GM12878 (cell line): ENCODE measurements around the gene MYO1D. TPM values are rescaled to one million over a fixed set of nuclear protein-coding genes. Genes with fewer than 3 reads are reported as not detected.

Source experiments
- ATAC-seq: fragments of 200-7000 bp; cut with Tn5 transposase; 3 replicates; pipeline ENCODE4 v1.9.1; 2020; ENCODE audit warnings: mild to moderate bottlenecking, moderate library complexity
- BruUV-seq: library from RNA; stranded (reverse); fragments of 400-500 nt; replicated peaks from 2 replicates; lab custom pipeline; 2021; lab: Mats Ljungman, UMichigan
- CTCF ChIA-PET: fragments of 300-600 bp; sonication (Branson Sonifier 250); formaldehyde crosslinking; extraction: SDS; loops from one replicate; lab custom pipeline; 2021; ENCODE audit warnings: inconsistent platforms; lab: Yijun Ruan, JAX
- POLR2A ChIA-PET: fragments of 350-600 bp; formaldehyde crosslinking; extraction: SDS; loops from one replicate; lab custom pipeline; 2021; ENCODE audit warnings: inconsistent platforms; lab: Charles Lee
- RAD21 ChIA-PET: fragments of 300-600 bp; sonication (Branson Sonifier 250); formaldehyde crosslinking; loops from one replicate; lab custom pipeline; 2023; ENCODE audit warnings: antibody characterized with exemption; ENCODE audit not compliant: unreplicated experiment; lab: Charles Lee
- SMC1A ChIA-PET: fragments of 300-600 bp; sonication (Branson Sonifier 250); formaldehyde crosslinking; loops from one replicate; lab custom pipeline; 2023; ENCODE audit not compliant: unreplicated experiment, uncharacterized antibody; lab: Charles Lee
- DNase-seq: peaks from one replicate; pipeline ENCODE4 v3.0.0-alpha.2; 2011; ENCODE audit warnings: low read depth, low spot score
- FAIRE-seq: peaks from 3 replicates; lab custom pipeline; 2011; peaks lifted over from hg19 to GRCh38; lab: Jason Lieb, UNC
- H2AFZ ChIP-seq: 2 replicates; pipeline ENCODE4 v1.6.0; 2011; ENCODE audit warnings: low read depth, low read length, control low read depth; ENCODE audit not compliant: control insufficient read depth
- H3K27ac ChIP-seq: 2 replicates; pipeline ENCODE4 v1.5.1; 2011; ENCODE audit warnings: control low read depth; ENCODE audit not compliant: control insufficient read depth, insufficient read depth
- H3K27me3 ChIP-seq, 2 experiments: replicated peaks in 1 of 2; 2 replicates each; pipeline versions ENCODE4 v1.6.0 to v1.6.1; 2011; ENCODE audit warnings: low read length in 1 of 2; ENCODE audit not compliant: control insufficient read depth in 2 of 2, insufficient read depth in 2 of 2
- H3K36me3 ChIP-seq, 2 experiments: 2 replicates each; pipeline ENCODE4 v1.5.1; 2011; ENCODE audit warnings: low read length in 1 of 2; ENCODE audit not compliant: control insufficient read depth in 2 of 2, insufficient read depth in 2 of 2
- H3K4me1 ChIP-seq: 2 replicates; pipeline ENCODE4 v1.6.1; 2011; ENCODE audit warnings: mild to moderate bottlenecking, low read length, moderate library complexity, mixed read lengths; ENCODE audit not compliant: control insufficient read depth, insufficient read depth
- H3K4me2 ChIP-seq: 2 replicates; pipeline ENCODE4 v1.6.0; 2011; ENCODE audit warnings: control low read depth; ENCODE audit not compliant: control insufficient read depth, insufficient read depth
- H3K4me3 ChIP-seq: fragments of 200-600 bp; sonication (generic); 2 replicates; pipeline ENCODE4 v1.5.1; 2016
- H3K79me2 ChIP-seq: 2 replicates; pipeline ENCODE4 v1.6.0; 2011; ENCODE audit warnings: low read length; ENCODE audit not compliant: control insufficient read depth, insufficient read depth
- H3K9ac ChIP-seq: 2 replicates; pipeline ENCODE4 v1.8.0; 2011; ENCODE audit warnings: low read length, control low read depth, mixed read lengths; ENCODE audit not compliant: control insufficient read depth, insufficient read depth
- H3K9me3 ChIP-seq: replicated peaks from 3 replicates; pipeline ENCODE4 v1.5.1; 2011; ENCODE audit warnings: mild to moderate bottlenecking, low read length; ENCODE audit not compliant: control insufficient read depth, insufficient read depth
- H4K20me1 ChIP-seq: 2 replicates; pipeline ENCODE4 v1.6.0; 2011; ENCODE audit not compliant: control insufficient read depth, insufficient read depth
- ATF7 ChIP-seq: fragments of 450-650 bp; IDR thresholded peaks from 2 replicates; pipeline ENCODE4 v1.6.1; 2016; ENCODE audit warnings: low read depth, mild to moderate bottlenecking
- PBX3 ChIP-seq: IDR thresholded peaks from 2 replicates; pipeline ENCODE4 v1.6.1; 2011; ENCODE audit warnings: mild to moderate bottlenecking, low read depth, low read length, moderate library complexity; ENCODE audit not compliant: insufficient replicate concordance
- WGBS: methylation state at CpG from one replicate; pipeline ENCODE4 v1.1.6; 2016; ENCODE audit warnings: low lambda C conversion rate; ENCODE audit not compliant: insufficient replicate concordance, insufficient coverage; ENCODE audit errors: missing lambda C conversion rate; 5-methylcytosine and 5-hydroxymethylcytosine counted together
- in situ Hi-C: fragments of 300-500 bp; cut with MboI; formaldehyde crosslinking; loops from 9 replicates; pipeline ENCODE4 v1.14.3; 2018; ENCODE audit warnings: mixed read lengths
- intact Hi-C: fragments of 100-400 bp; cut with micrococcal nuclease; formaldehyde crosslinking; loops from one replicate; pipeline ENCODE4 v1.14.2; 2022; ENCODE audit not compliant: unreplicated experiment
- polyA plus RNA-seq, 11 experiments: library from polyadenylated mRNA; depleted of rRNA in 4 of 11; unstranded in 6 of 11; stranded (reverse) in 5 of 11; fragments of >200 nt; fragmentation: Nextera tagmentation in 4 of 11; fragmentation: Illumina TruSeq in 1 of 11; extraction: Ambion mirVana in 4 of 11; extraction: Trizol in 1 of 11; gene quantifications; 1 replicate in 1 of 11; 2 replicates in 10 of 11; pipeline versions ENCODE4 v1.2.1 to v1.2.3, GENCODE V29; 2011 to 2016; ENCODE audit warnings: inconsistent platforms in 2 of 11, missing spikeins in 2 of 11, low read depth in 1 of 11
- total RNA-seq, 4 experiments: library from RNA; depleted of rRNA in 3 of 4; stranded (reverse); fragments of >200 nt in 3 of 4; fragmentation: Illumina TruSeq in 1 of 4; extraction: Trizol in 1 of 4; gene quantifications; 2 replicates each; pipeline versions ENCODE4 v1.2.1 to v1.2.3, GENCODE V29; 2013 to 2021
- TF ChIP-seq, protein P1 (sequence below): IDR thresholded peaks from 2 replicates; pipeline ENCODE4 v1.6.1; 2011; ENCODE audit warnings: low read depth, low read length, improper control_type of control experiment, borderline replicate concordance

Gene MYO1D
- total and polyA plus RNA-seq, 10 of the 15 experiments (the other 5 are each of a cell fraction or from before 2014, with no cell fraction given) = 1.8 to 37.7 (median 25.4) TPM

DNA sequence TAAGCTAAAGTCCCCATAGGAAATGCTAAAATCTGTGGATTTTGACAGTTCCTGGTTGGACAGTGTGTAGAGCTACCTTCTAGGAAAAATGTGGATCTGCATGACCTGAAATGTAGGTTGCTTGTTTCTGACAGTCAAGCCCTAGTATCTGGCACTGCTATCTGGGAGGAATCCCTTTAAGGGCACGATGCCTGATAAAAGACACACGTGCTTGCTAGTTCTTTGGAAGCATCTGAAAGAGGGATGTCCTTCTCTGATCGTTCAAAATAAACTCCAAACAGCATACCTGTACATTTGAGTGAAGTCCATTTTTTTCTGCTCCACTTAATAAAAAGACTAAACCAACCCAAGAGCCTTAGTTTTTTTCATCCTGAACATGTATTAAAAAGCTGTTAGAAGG lies 288.8 kb downstream of the MYO1D start:
- Histone ChIP-seq H3K9me3 (no peaks in the 10 kb centered on the region; the same call in none of the 3 replicates), H4K20me1 (no peaks in the 10 kb centered on the region), H2AFZ (no peak overlapping the region), H3K27ac (no peak overlapping the region), H3K27me3 (no peaks in the 10 kb centered on the region), H3K4me2 (no peak overlapping the region), H3K4me1 (no peaks in the 10 kb centered on the region), H3K4me3 (no peak overlapping the region), H3K79me2 (no peaks in the 10 kb centered on the region), H3K36me3 (no peaks in the 10 kb centered on the region), H3K9ac (no peak overlapping the region)
- DNase-seq = no peak
- no TSS peak for BruUV-seq
- RAD21 ChIA-PET = no interaction called here
- in situ Hi-C loops = no loop called here
- POLR2A ChIA-PET = no interaction called here
- no peak for TF ChIP-seq PBX3
- TF ChIP-seq, protein P1, sequence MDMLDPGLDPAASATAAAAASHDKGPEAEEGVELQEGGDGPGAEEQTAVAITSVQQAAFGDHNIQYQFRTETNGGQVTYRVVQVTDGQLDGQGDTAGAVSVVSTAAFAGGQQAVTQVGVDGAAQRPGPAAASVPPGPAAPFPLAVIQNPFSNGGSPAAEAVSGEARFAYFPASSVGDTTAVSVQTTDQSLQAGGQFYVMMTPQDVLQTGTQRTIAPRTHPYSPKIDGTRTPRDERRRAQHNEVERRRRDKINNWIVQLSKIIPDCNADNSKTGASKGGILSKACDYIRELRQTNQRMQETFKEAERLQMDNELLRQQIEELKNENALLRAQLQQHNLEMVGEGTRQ = no peak
- intact Hi-C loops = no loop called here
- ATAC-seq = no peak
- WGBS = 65% methylated on average over 3 of the region's 3 CpGs
- FAIRE-seq = no peak
- CTCF ChIA-PET = interaction anchor here (0.6 to 3.8 kb wide), 4 partner anchors 12 to 105 kb away, joined by 3 to 21 read pairs (median 3); no protein-coding TSS in a partner anchor
- SMC1A ChIA-PET = interaction anchor here (0.7 to 3.7 kb wide), 6 partner anchors 11 to 104 kb away, joined by 3 to 29 read pairs (median 3); no protein-coding TSS in a partner anchor

DNA sequence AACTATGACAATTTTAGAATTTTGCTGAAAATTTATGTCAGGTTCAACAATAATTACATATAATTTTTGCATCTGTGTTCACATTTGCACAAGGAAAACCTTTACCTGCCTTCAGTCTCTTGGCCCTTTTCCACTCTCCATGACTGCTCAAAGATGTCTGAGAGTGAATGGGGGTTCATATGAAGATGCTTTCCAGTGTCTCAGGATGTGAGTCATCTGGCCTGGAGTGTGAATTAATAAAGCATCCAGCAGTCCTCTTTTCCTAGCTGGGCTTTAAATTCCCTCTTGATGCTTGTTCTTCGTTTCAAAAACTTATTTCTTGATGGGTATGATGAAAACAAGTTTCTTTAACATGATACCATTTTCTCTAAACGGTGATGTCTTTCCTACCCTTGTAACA lies 290.3 kb downstream of the MYO1D start:
- no peaks in the 10 kb centered on the region; the same call in none of the 3 replicates for H3K9me3 ChIP-seq
- no peak overlapping the region for H3K9ac ChIP-seq
- CTCF ChIA-PET = no interaction called here
- no peak overlapping the region for H2AFZ ChIP-seq
- FAIRE-seq (no peak), DNase-seq (no peak), ATAC-seq (no peak)
- no peaks in the 10 kb centered on the region for H3K4me1 ChIP-seq
- no peaks in the 10 kb centered on the region for H3K27me3 ChIP-seq
- SMC1A ChIA-PET = no interaction called here
- no peaks in the 10 kb centered on the region for H3K36me3 ChIP-seq
- H3K79me2 ChIP-seq = no peaks in the 10 kb centered on the region
- BruUV-seq = no TSS peak
- TF ChIP-seq ATF7 = no peak
- WGBS = 74% methylated on average over 2 of the region's 2 CpGs
- POLR2A ChIA-PET = no interaction called here
- H4K20me1 ChIP-seq = no peaks in the 10 kb centered on the region
- no peak overlapping the region for H3K27ac ChIP-seq
- no peak overlapping the region for H3K4me3 ChIP-seq
- RAD21 ChIA-PET = no interaction called here
- no peak overlapping the region for H3K4me2 ChIP-seq
- in situ Hi-C loops = no loop called here
- intact Hi-C loops = no loop called here
